Neural progenitor cell (in vitro differentiated cells): Measurements from ENCODE around the gene C1GALT1C1L. TPM values are rescaled to one million over a fixed set of nuclear protein-coding genes. Genes with fewer than 3 reads are reported as not detected.

Experiments
- DNase-seq: peaks from one replicate; pipeline ENCODE4 v3.0.0-alpha.2; 2016; ENCODE audit warnings: low spot score
- H2AFZ ChIP-seq: fragments of 200-600 bp; sonication (generic); replicated peaks from 2 replicates; pipeline ENCODE4 v1.6.1; 2016; ENCODE audit warnings: antibody characterized with exemption
- H3F3A ChIP-seq: fragments of 200-600 bp; sonication (generic); 2 replicates; pipeline ENCODE4 v1.6.1; 2016; ENCODE audit warnings: antibody characterized with exemption, low read depth
- H3K27ac ChIP-seq: fragments of 200-600 bp; sonication (generic); 2 replicates; pipeline ENCODE4 v1.5.1; 2016; ENCODE audit warnings: mild to moderate bottlenecking
- H3K27me3 ChIP-seq: fragments of 200-600 bp; sonication (generic); 2 replicates; pipeline ENCODE4 v1.6.1; 2016; ENCODE audit warnings: mild to moderate bottlenecking, moderate library complexity
- H3K36me3 ChIP-seq: fragments of 200-600 bp; sonication (generic); 2 replicates; pipeline ENCODE4 v1.5.1; 2016
- H3K4me1 ChIP-seq: fragments of 200-600 bp; sonication (generic); 2 replicates; pipeline ENCODE4 v1.6.1; 2016; ENCODE audit warnings: mixed run types
- H3K4me2 ChIP-seq: fragments of 200-600 bp; sonication (generic); 2 replicates; pipeline ENCODE4 v1.6.1; 2016
- H3K4me3 ChIP-seq: fragments of 200-600 bp; sonication (generic); 2 replicates; pipeline ENCODE4 v1.5.1; 2016
- H3K79me2 ChIP-seq: fragments of 200-600 bp; sonication (generic); 2 replicates; pipeline ENCODE4 v1.6.1; 2016; ENCODE audit warnings: low read depth
- H3K9ac ChIP-seq: fragments of 200-600 bp; sonication (generic); 2 replicates; pipeline ENCODE4 v1.6.1; 2016
- H3K9me3 ChIP-seq: fragments of 200-600 bp; sonication (generic); 2 replicates; pipeline ENCODE4 v1.5.1; 2016; ENCODE audit warnings: low read depth
- H4K20me1 ChIP-seq: fragments of 200-600 bp; sonication (generic); 2 replicates; pipeline ENCODE4 v1.6.1; 2016; ENCODE audit warnings: low read depth
- H3K27ac Mint-ChIP-seq: 3 replicates; pipeline ENCODE4 v1.8.0; 2021; ENCODE audit warnings: mixed read lengths
- H3K27me3 Mint-ChIP-seq: 2 replicates; pipeline ENCODE4 v1.8.0; 2022; ENCODE audit warnings: low read depth, mild to moderate bottlenecking, inconsistent platforms, moderate library complexity, mixed read lengths; ENCODE audit not compliant: insufficient read depth
- H3K36me3 Mint-ChIP-seq: 3 replicates; pipeline ENCODE4 v1.8.0; 2021; ENCODE audit warnings: mixed read lengths
- H3K4me1 Mint-ChIP-seq: 3 replicates; pipeline ENCODE4 v1.8.0; 2021; ENCODE audit warnings: mixed read lengths
- H3K4me3 Mint-ChIP-seq: 3 replicates; pipeline ENCODE4 v1.8.0; 2021; ENCODE audit warnings: mild to moderate bottlenecking, moderate library complexity, mixed read lengths
- H3K9me3 Mint-ChIP-seq: 3 replicates; pipeline ENCODE4 v1.8.0; 2020; ENCODE audit warnings: mixed read lengths
- CTCF ChIP-seq: fragments of 200-600 bp; sonication (generic); IDR thresholded peaks from 2 replicates; pipeline ENCODE4 v1.5.1; 2017; ENCODE audit warnings: antibody characterized with exemption, mild to moderate bottlenecking
- EZH2 ChIP-seq: fragments of 200-600 bp; sonication (generic); IDR thresholded peaks from 2 replicates; pipeline ENCODE4 v1.6.1; 2017; ENCODE audit warnings: antibody characterized with exemption, mild to moderate bottlenecking, moderate library complexity
- EZH2phosphoT487 ChIP-seq: fragments of 200-600 bp; sonication (generic); IDR thresholded peaks from 2 replicates; pipeline ENCODE4 v1.6.1; 2017; ENCODE audit warnings: antibody characterized with exemption
- total RNA-seq: library from RNA; depleted of rRNA; stranded (reverse); fragments of >200 nt; gene quantifications from 2 replicates; pipeline ENCODE4 v1.2.3, GENCODE V29; 2015; ENCODE audit warnings: low replicate concordance

C1GALT1C1L gene
- total RNA-seq, 1 donor from 2014 or later, result not detected

- Histone ChIP-seq H3K4me1 (no peaks in the 10 kb centered on the region), H3K27ac (no peak overlapping the region), H4K20me1 (no peaks in the 10 kb centered on the region), H3K9me3 (no peaks in the 10 kb centered on the region), H3K4me2 (no peak overlapping the region), H3K36me3 (no peaks in the 10 kb centered on the region), H3K9ac (no peak overlapping the region), H3K27me3 (no peaks in the 10 kb centered on the region), H3K4me3 (no peak overlapping the region), H3K79me2 (no peaks in the 10 kb centered on the region), H3F3A (no peaks in the 10 kb centered on the region), H2AFZ (no peak overlapping the region)
- Mint-ChIP-seq H3K36me3 (no peaks in the 10 kb centered on the region), H3K27me3 (peaks cover 3% of the 10 kb centered on the region), H3K27ac (no peak overlapping the region), H3K4me1 (no peaks in the 10 kb centered on the region), H3K4me3 (no peak overlapping the region), H3K9me3 (no peaks in the 10 kb centered on the region)
- TF ChIP-seq EZH2phosphoT487, result no peak
- no peak for TF ChIP-seq CTCF
- no peak for TF ChIP-seq EZH2
- no peak for DNase-seq
These were observed 42.4 kb upstream of the C1GALT1C1L start for GRCh38 chr2:43718530-43719124.

- no peaks in the 10 kb centered on the region for H3K36me3 Mint-ChIP-seq
- TF ChIP-seq CTCF (no peak), EZH2 (no peak), EZH2phosphoT487 (no peak)
- no peak overlapping the region for H3K4me3 ChIP-seq
- no peak overlapping the region for H3K27ac ChIP-seq
- H3K4me2 ChIP-seq, result no peak overlapping the region
- H3K4me3 Mint-ChIP-seq, result no peak overlapping the region
- H3K36me3 ChIP-seq, result no peaks in the 10 kb centered on the region
- no peaks in the 10 kb centered on the region for H3K9me3 ChIP-seq
- no peaks in the 10 kb centered on the region for H3K79me2 ChIP-seq
- H3K27me3 Mint-ChIP-seq, result peaks cover 2% of the 10 kb centered on the region
- H3K9ac ChIP-seq, result no peak overlapping the region
- no peaks in the 10 kb centered on the region for H3K4me1 Mint-ChIP-seq
- H3K27ac Mint-ChIP-seq, result no peak overlapping the region
- no peaks in the 10 kb centered on the region for H4K20me1 ChIP-seq
- H3F3A ChIP-seq, result no peaks in the 10 kb centered on the region
- no peak for DNase-seq
- no peaks in the 10 kb centered on the region for H3K4me1 ChIP-seq
- no peaks in the 10 kb centered on the region for H3K9me3 Mint-ChIP-seq
- no peaks in the 10 kb centered on the region for H3K27me3 ChIP-seq
- H2AFZ ChIP-seq, result no peak overlapping the region
These were observed 41.1 kb upstream of the C1GALT1C1L start for GRCh38 chr2:43717322-43717721.

- H3K4me3 ChIP-seq, result no peak overlapping the region
- DNase-seq, result no peak
- no peaks in the 10 kb centered on the region for H3K27me3 ChIP-seq
- no peak overlapping the region for H3K4me3 Mint-ChIP-seq
- H3K27ac ChIP-seq, result no peak overlapping the region
- H3F3A ChIP-seq, result no peaks in the 10 kb centered on the region
- no peak overlapping the region for H2AFZ ChIP-seq
- no peak overlapping the region for H3K9ac ChIP-seq
- H3K27me3 Mint-ChIP-seq, result peaks cover 4% of the 10 kb centered on the region
- TF ChIP-seq EZH2 (no peak), EZH2phosphoT487 (no peak), CTCF (no peak)
- no peak overlapping the region for H3K27ac Mint-ChIP-seq
- no peaks in the 10 kb centered on the region for H3K4me1 ChIP-seq
- no peaks in the 10 kb centered on the region for H3K36me3 Mint-ChIP-seq
- no peaks in the 10 kb centered on the region for H3K4me1 Mint-ChIP-seq
- no peaks in the 10 kb centered on the region for H3K36me3 ChIP-seq
- H3K9me3 Mint-ChIP-seq, result no peaks in the 10 kb centered on the region
- H3K4me2 ChIP-seq, result no peak overlapping the region
- H3K79me2 ChIP-seq, result no peaks in the 10 kb centered on the region
- H3K9me3 ChIP-seq, result no peaks in the 10 kb centered on the region
- no peaks in the 10 kb centered on the region for H4K20me1 ChIP-seq
These were observed 39.3 kb upstream of the C1GALT1C1L start for GRCh38 chr2:43715300-43716098.
